Left cardiac atrium (tissue), 4 donors: Measurements from ENCODE around the gene PCNX2. TPM values are rescaled to one million over a fixed set of nuclear protein-coding genes. Genes with fewer than 3 reads are reported as not detected.

Source experiments
- ATAC-seq, 2 donors: fragments of 200-7000 bp; cut with Tn5 transposase; one replicate each; pipeline ENCODE4 v1.9.1; 2020; ENCODE audit warnings: mild to moderate bottlenecking in 2 of 2, moderate library complexity in 2 of 2
- DNase-seq: peaks from one replicate; pipeline ENCODE4 v3.0.0-alpha.2; 2020
- intact Hi-C, 2 donors: fragments of 100-400 bp; cut with DNase I; formaldehyde crosslinking; loops; one replicate each; pipeline versions ENCODE4 v1.14.1 to v1.15.1; 2022 to 2023
- total RNA-seq, 2 donors: library from RNA; stranded (reverse); fragmentation: NEBNext Ultra II Directional; extraction: Animal tissue kit (Norgen Biotek cat#: 25700); gene quantifications; one replicate each; pipeline ENCODE4 v1.2.1, GENCODE V29; 2021
- donor health status: DM: no; HTN: yes; CAD: no.
- donor health status: DM: no; HTN: yes; CAD: no; lungs with severe emphysema.
- donor health status: DM: yes; HTN: yes; CAD: no.
- donor health status: Dilated cardiomyopathy.

Gene PCNX2
- total RNA-seq, 2 donors from 2014 or later = 3.2 to 4.2 TPM

DNA sequence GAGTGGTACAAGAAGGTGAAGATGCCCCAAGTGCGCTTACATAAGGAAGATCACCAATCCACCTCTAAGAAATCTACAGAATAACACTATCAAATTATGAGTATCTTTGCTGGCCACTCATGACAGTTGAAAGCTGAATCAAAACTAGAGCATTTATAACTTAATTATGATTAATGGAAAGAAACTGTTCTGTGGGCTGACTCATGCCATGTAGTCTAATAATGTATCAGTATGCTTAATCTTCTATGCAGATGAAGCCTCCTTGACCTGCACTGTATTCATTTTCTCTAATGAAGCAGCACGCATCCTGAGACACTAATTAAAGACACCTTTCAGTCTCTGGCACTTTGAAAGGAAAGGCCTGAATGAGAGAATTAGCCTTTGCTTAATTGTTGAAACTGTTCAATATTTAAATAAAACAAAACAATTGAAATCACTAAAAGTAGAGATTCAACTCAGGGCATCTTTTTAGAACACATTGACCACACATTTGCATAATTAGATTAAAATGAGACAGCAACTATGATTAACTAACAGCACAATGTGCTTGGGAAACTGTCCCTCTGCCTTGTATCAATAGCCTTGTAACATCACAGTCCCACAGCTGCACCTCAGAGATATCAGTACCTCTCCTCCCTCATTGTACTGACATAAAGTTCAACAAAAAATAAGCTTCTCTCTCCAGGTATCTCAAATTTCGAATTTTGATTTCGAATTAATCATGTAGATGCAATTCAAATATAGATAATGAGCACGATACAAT lies 239.5 kb downstream of the PCNX2 start:
- intact Hi-C loops = no loop called here
- DNase-seq (no peak), ATAC-seq (no peak)

GRCh38 chr1:233045588-233045987 lies 249.9 kb downstream of the PCNX2 start:
- intact Hi-C loops = no loop called here
- peak; percentile 47 to 67 for ATAC-seq

GRCh38 chr1:233042834-233043233 lies 252.7 kb downstream of the PCNX2 start:
- DNase-seq (no peak), ATAC-seq (no peak)
- intact Hi-C loops = no loop called here

More at GRCh38 chr1:233045588-233045987, 249.9 kb downstream of the PCNX2 start:
- DNase-seq = no peak

DNA sequence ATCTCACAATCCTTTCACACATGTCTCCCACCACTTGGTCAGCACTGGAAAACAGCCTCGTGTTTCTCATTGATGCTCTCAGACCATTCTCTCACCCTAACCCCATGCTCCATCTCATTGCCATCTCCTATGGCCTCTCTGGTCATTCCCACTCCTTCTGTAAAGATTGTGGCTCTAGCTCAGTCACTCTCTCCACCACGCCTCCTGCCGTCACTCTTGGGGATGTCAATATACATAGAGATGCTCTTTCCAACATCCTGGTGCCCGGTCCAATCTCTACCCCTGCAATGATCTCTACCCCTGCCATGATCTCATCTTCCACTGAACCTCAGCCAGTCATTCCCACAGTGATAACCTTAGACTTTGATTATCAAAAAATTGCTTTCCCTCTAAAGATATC lies 255.0 kb downstream of the PCNX2 start:
- ATAC-seq (no peak), DNase-seq (no peak)
- intact Hi-C loops = no loop called here

GRCh38 chr1:233038581-233038980 lies 256.9 kb downstream of the PCNX2 start:
- intact Hi-C loops = no loop called here
- DNase-seq (no peak), ATAC-seq (no peak)

DNA sequence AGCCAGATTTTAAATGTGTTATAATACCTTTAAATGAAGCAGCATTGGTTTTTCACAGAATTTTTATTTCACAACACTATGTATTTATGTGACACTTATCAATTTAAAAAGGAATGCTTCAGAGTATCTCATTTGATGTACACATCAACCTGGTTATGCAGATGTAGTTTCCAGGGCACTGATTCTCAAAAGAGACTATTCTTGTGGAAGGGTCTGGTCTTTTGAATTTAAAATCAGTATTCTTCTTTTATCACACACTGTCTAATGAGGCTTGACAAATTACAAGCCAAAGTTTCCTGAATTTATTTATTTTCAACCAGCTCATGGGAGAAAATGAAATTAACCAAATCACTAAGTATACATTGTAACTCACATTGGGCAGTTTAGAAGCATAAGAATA lies 257.7 kb downstream of the PCNX2 start:
- intact Hi-C loops = no loop called here
- no peak for ATAC-seq
- DNase-seq = no peak

- no peak for ATAC-seq
- no peak for DNase-seq
- intact Hi-C loops = no loop called here
These were observed 260.7 kb downstream of the PCNX2 start for GRCh38 chr1:233034836-233035235.

DNA sequence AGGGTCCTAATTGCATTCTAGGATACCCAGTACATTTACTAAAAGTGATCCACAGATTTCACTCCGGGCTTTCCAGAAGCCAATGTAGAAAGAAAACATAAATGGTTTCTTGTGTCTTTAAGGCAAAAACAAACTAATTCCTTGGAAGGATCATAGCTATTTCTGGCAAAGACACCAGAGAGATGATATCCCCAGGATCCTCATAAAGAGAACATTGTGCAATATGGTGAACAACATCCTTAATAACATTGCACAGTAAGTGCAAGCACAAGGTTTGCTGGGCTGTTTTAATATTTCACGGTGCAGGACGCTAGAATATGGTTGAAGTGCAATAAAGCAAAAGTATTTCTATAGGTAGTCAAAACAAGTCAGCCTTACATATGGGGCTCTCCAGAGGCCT lies 262.2 kb downstream of the PCNX2 start:
- DNase-seq (no peak), ATAC-seq (no peak)

GRCh38 chr1:233032916-233033315 lies 262.6 kb downstream of the PCNX2 start:
- DNase-seq (no peak), ATAC-seq (no peak)
- intact Hi-C loops = no loop called here

More for the DNA sequence above, 262.2 kb downstream of the PCNX2 start:
- intact Hi-C loops = no loop called here

- DNase-seq (no peak), ATAC-seq (no peak)
- intact Hi-C loops = no loop called here
These were observed 264.0 kb downstream of the PCNX2 start for GRCh38 chr1:233031521-233031920.

- DNase-seq (no peak), ATAC-seq (no peak)
- intact Hi-C loops = loop anchor here in 1 of 2 donors (5.0 kb wide), 1 partner anchor 385 kb away; no protein-coding TSS in a partner anchor
These were observed 268.5 kb downstream of the PCNX2 start for GRCh38 chr1:233027046-233027445.

DNA sequence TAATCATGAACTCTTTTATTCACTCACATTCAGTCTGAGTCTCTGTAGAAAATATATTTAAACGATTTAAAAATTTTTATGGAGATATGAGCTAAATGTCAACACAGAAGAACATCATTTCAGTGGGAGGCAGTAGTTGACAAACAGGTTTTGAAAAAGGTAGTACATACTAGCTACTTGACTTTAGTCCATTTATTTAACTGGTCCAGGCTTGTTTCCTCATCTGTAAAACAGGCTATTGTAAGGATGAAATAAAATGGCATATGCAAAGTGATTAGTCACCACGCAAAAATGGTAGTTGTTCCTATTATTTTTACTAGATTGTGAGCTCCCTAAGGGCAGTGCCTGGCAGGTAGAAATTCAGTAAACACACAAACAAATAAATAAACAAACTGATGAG lies 270.0 kb downstream of the PCNX2 start:
- no peak for DNase-seq

GRCh38 chr1:233025157-233025556 lies 270.4 kb downstream of the PCNX2 start:
- intact Hi-C loops = loop anchor here (2.0 to 5.0 kb wide), 2 partner anchors 383 to 390 kb away; no protein-coding TSS in a partner anchor
- peak; percentile 30 for DNase-seq
- ATAC-seq = peak in 1 of 2 donors; percentile 50

More for the DNA sequence above, 270.0 kb downstream of the PCNX2 start:
- ATAC-seq = no peak
- intact Hi-C loops = loop anchor here (2.0 to 5.0 kb wide), 2 partner anchors 383 to 391 kb away; no protein-coding TSS in a partner anchor

DNA sequence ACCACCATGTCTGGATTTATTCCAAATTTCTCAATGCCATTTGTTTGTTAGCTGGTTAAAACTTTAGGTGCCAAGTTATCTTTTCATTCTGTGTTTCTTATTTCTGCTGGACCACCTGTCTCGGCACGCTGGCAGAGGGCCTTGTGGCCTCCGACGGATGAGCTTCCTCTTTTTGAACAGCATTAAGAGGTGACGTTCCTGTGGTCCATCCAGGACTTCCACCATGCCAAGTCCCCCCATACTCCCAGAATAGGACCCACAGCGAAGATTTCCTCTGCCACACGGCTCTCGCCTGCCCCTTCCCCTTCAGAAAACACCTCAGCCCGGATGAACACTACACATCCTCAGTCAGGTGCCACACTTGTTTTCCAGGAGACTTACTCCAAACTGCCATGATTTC lies 271.3 kb downstream of the PCNX2 start:
- DNase-seq (no peak), ATAC-seq (no peak)
- intact Hi-C loops = loop anchor here (2.0 to 5.0 kb wide), 2 partner anchors 389 to 392 kb away; partner anchors contain the start of gene SIPA1L2 (in 1 of the 2)

DNA sequence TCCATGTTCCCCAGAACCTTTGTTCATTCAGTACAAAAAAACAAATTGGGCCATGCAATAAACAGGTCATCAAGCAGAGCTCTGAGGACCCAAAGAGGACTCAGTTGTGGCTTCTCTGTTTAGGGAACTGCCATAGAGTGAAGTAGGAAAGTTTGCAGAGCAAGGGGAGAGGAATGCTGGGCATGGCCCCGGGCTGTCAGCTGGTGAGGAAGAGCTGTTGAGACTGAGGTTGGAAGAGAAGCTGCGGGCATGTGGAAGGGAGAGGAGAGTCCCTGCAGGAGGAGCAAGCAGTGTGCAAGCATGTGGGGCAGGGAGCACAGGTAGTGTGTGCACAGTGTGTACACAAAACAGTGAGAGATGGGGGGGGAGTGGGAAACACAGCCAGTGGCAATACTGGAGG lies 273.3 kb downstream of the PCNX2 start:
- intact Hi-C loops = loop anchor here in 1 of 2 donors (5.0 kb wide), 1 partner anchor 390 kb away; the partner anchor contains the start of gene SIPA1L2
- no peak for ATAC-seq
- no peak for DNase-seq

GRCh38 chr1:233020426-233020825 lies 275.1 kb downstream of the PCNX2 start:
- DNase-seq = peak; percentile 25
- peak; percentile 51 to 86 for ATAC-seq
- intact Hi-C loops = loop anchor here in 1 of 2 donors (5.0 kb wide), 1 partner anchor 388 kb away; the partner anchor contains the start of gene SIPA1L2

- DNase-seq (no peak), ATAC-seq (peak in 1 of 2 donors; percentile 35)
- intact Hi-C loops = loop anchor here in 1 of 2 donors (5.0 kb wide), 1 partner anchor 388 kb away; the partner anchor contains the start of gene SIPA1L2
These were observed 275.7 kb downstream of the PCNX2 start for GRCh38 chr1:233019778-233020325.

- intact Hi-C loops = no loop called here
- DNase-seq (no peak), ATAC-seq (no peak)
These were observed 276.4 kb downstream of the PCNX2 start for GRCh38 chr1:233019083-233019482.

DNA sequence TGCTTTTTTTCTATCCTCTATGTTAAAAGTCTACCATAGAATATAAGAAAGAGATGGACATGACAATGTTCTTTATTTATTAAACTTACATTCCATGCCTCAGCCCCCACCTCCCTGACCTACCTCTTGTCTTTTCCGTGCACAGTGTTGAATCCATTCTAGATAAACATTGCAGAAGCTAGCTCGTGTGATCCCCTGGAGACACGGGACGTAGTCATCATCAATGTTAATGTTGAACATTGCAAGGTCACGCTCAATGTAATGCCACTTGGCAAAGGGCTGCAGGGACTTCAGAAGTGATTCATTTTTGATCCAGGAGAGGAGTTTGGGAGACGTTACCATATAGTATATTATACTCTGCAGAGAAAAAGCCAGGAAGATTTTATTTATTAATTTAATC lies 278.7 kb downstream of the PCNX2 start:
- intact Hi-C loops = no loop called here
- ATAC-seq (no peak), DNase-seq (no peak)

DNA sequence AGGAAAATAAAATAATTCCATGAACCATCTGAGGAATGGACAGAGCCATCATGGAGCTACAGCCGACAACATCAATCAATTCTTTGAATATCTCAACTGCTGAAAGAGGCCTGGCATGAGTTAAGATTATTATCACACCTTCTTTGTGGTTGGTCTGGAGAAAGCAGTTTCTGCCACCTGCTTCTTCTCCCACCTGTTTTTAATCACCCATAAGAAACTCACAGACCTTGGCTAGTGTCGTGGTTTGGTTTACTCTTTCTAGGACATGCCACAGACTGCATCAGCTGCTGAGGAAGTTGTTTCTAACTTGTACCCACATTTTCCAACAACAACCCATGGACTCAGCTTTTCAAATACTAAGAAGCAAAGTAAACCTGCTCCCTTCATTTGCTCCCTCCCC lies 279.6 kb downstream of the PCNX2 start:
- intact Hi-C loops = no loop called here

More for the DNA sequence above, 279.6 kb downstream of the PCNX2 start:
- no peak for ATAC-seq
- no peak for DNase-seq
